Fibroblast of lung (primary cell): ENCODE measurements around the gene MAML2.

Source experiments
- EZH2 ChIP-seq: IDR thresholded peaks from 2 replicates; pipeline ENCODE4 v1.5.1; 2012; ENCODE audit warnings: low read length, control low read depth, mild to moderate bottlenecking; ENCODE audit errors: missing control alignments
- TF ChIP-seq, protein P1 (sequence below), 2 donors: IDR thresholded peaks in 1 of 2; conservative IDR thresholded peaks in 1 of 2; 1 replicate in 1 of 2; 2 replicates in 1 of 2; pipeline ENCODE4 v1.5.1; 2011 to 2012; ENCODE audit warnings: low read length in 2 of 2, control low read depth in 1 of 2, inconsistent platforms in 1 of 2, low read depth in 1 of 2, mild to moderate bottlenecking in 1 of 2

DNA sequence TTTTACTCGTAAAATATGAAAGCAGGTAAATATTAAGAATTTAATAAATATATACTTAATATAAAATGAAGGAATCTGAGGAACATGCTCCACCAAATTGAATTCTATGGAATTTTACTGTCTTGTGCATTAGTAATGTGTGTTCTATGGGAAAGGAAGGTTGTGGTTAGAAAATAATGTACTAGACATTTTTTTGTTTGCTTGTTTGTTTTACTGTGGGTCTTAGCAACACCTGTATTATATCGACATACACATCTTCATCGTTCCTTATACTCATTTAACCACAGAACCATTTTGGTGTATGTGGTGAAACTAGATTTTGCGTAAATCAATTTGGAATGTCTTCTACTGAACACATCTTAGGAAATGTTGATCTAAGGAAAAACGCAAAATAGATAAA lies 304.9 kb downstream of the MAML2 start:
- TF ChIP-seq, protein P1, sequence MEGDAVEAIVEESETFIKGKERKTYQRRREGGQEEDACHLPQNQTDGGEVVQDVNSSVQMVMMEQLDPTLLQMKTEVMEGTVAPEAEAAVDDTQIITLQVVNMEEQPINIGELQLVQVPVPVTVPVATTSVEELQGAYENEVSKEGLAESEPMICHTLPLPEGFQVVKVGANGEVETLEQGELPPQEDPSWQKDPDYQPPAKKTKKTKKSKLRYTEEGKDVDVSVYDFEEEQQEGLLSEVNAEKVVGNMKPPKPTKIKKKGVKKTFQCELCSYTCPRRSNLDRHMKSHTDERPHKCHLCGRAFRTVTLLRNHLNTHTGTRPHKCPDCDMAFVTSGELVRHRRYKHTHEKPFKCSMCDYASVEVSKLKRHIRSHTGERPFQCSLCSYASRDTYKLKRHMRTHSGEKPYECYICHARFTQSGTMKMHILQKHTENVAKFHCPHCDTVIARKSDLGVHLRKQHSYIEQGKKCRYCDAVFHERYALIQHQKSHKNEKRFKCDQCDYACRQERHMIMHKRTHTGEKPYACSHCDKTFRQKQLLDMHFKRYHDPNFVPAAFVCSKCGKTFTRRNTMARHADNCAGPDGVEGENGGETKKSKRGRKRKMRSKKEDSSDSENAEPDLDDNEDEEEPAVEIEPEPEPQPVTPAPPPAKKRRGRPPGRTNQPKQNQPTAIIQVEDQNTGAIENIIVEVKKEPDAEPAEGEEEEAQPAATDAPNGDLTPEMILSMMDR (conservative IDR thresholded peaks at IDR 0.05 in 1 of 2, IDR thresholded peaks at IDR 0.05 in 1 of 2; ENCODE audit: low read depth in 1 of 2, low read length in 2 of 2) = no peak
- no peak for TF ChIP-seq EZH2
